ENCODE measurements around the gene IPO11.

The IPO11 gene

GRCh38 chr5:62412549-62413329, at the start of gene IPO11:
Gene IPO11 (plus strand): TSS chr5:62412763. CDS start chr5:62437280, 24,517 bp downstream.
- peak; percentile 98 for DNase-seq (ENCODE audit: low read depth in 2 of 2, low spot score in 1 of 2)

GRCh38 chr5:62369039-62369438, 43.5 kb upstream of the IPO11 start:
- no peak for DNase-seq (ENCODE audit: low read depth in 2 of 2, low spot score in 1 of 2)

GRCh38 chr5:62371409-62371808, 41.2 kb upstream of the IPO11 start:
- DNase-seq (ENCODE audit: low read depth in 2 of 2, low spot score in 1 of 2), result no peak

- DNase-seq (ENCODE audit: low read depth in 2 of 2, low spot score in 1 of 2), result no peak
These were observed 40.0 kb upstream of the IPO11 start for GRCh38 chr5:62372600-62372999.

GRCh38 chr5:62373382-62373781, 39.2 kb upstream of the IPO11 start:
- DNase-seq (ENCODE audit: low read depth in 2 of 2, low spot score in 1 of 2), result no peak

- DNase-seq (ENCODE audit: low read depth in 2 of 2, low spot score in 1 of 2), result no peak
These were observed 38.5 kb upstream of the IPO11 start for GRCh38 chr5:62374090-62374489.

- DNase-seq (ENCODE audit: low read depth in 2 of 2, low spot score in 1 of 2), result no peak
These were observed 36.9 kb upstream of the IPO11 start for GRCh38 chr5:62375627-62376026.

GRCh38 chr5:62376064-62376463, 36.5 kb upstream of the IPO11 start:
- no peak for DNase-seq (ENCODE audit: low read depth in 2 of 2, low spot score in 1 of 2)

- DNase-seq (ENCODE audit: low read depth in 2 of 2, low spot score in 1 of 2), result no peak
These were observed 27.4 kb upstream of the IPO11 start for GRCh38 chr5:62385131-62385530.

GRCh38 chr5:62385816-62386400, 26.7 kb upstream of the IPO11 start:
- DNase-seq (ENCODE audit: low read depth in 2 of 2, low spot score in 1 of 2), result no peak

GRCh38 chr5:62386824-62387223, 25.7 kb upstream of the IPO11 start:
- DNase-seq (ENCODE audit: low read depth in 2 of 2, low spot score in 1 of 2), result no peak

GRCh38 chr5:62395210-62395950, 17.2 kb upstream of the IPO11 start:
- DNase-seq (ENCODE audit: low read depth in 2 of 2, low spot score in 1 of 2), result no peak

- DNase-seq (ENCODE audit: low read depth in 2 of 2, low spot score in 1 of 2), result peak; percentile 72 to 84
These were observed 8.9 kb upstream of the IPO11 start, which contains the start of gene DIMT1 for GRCh38 chr5:62403411-62404250. Gene DIMT1 (minus strand): TSS chr5:62403905. CDS start chr5:62403772, 133 bp downstream.

GRCh38 chr5:62413711-62414110, 1.1 kb downstream of the IPO11 start:
- no peak for DNase-seq (ENCODE audit: low read depth in 2 of 2, low spot score in 1 of 2)

- no peak for DNase-seq (ENCODE audit: low read depth in 2 of 2, low spot score in 1 of 2)
These were observed 6.0 kb downstream of the IPO11 start for GRCh38 chr5:62418462-62419076.

GRCh38 chr5:62419609-62420008, 7.0 kb downstream of the IPO11 start:
- DNase-seq (ENCODE audit: low read depth in 2 of 2, low spot score in 1 of 2), result no peak

GRCh38 chr5:62421414-62421813, 8.9 kb downstream of the IPO11 start:
- no peak for DNase-seq (ENCODE audit: low read depth in 2 of 2, low spot score in 1 of 2)

GRCh38 chr5:62424763-62425162, 12.2 kb downstream of the IPO11 start:
- no peak for DNase-seq (ENCODE audit: low read depth in 2 of 2, low spot score in 1 of 2)

- DNase-seq (ENCODE audit: low read depth in 2 of 2, low spot score in 1 of 2), result no peak
These were observed 19.4 kb downstream of the IPO11 start for GRCh38 chr5:62431735-62432620.

- no peak for DNase-seq (ENCODE audit: low read depth in 2 of 2, low spot score in 1 of 2)
These were observed 20.1 kb downstream of the IPO11 start for GRCh38 chr5:62432621-62433064.

Data from stimulated activated CD8-positive, alpha-beta memory T cell treated with anti-CD3 and anti-CD28 coated beads, Interleukin-4, amount 100 ng/mL, for 1 hour (primary cell).